Measurements from ENCODE around the gene NLGN1. TPM values are rescaled to one million over a fixed set of nuclear protein-coding genes. Genes with fewer than 3 reads are reported as not detected.

The NLGN1 gene
- total and polyA plus RNA-seq, 2 of the 8 experiments (the other 6 are each of a cell fraction or from before 2014, with no cell fraction given), result 7.8 to 14.8 TPM

DNA sequence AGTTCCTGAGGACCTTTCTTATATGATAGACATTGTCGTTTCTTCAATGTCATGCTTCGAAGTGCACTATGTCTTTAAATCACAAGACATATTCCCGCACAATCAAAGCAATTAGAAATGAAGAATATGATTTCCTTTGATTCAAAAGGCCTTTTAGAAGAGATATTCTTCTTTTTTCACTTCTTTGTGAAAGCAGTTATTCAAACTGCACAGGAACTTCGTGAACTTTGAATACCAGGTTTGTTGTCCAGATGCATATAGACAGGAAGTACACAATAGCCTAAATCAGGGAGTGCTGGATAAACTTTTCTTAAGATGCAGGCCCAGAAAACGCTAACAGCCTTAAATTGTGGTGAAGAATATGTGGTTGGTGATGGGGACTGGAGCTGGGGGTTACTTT lies 870.5 kb downstream of the NLGN1 start (continued):
- no peak for TF ChIP-seq NANOG (IDR thresholded peaks at IDR 0.05; ENCODE audit: insufficient read depth, low read depth, low read length, poor library complexity, severe bottlenecking)
